Measurements from ENCODE around the gene KREMEN2. TPM values are rescaled to one million over a fixed set of nuclear protein-coding genes. Genes with fewer than 3 reads are reported as not detected.
"Not testable (repeated sequence)": the region's sequence is repeated elsewhere in the genome, so short reads cannot be mapped to it uniquely, and the experiment has no call there.

The KREMEN2 gene
- total RNA-seq, 1 donor from 2014 or later: not detected

DNA sequence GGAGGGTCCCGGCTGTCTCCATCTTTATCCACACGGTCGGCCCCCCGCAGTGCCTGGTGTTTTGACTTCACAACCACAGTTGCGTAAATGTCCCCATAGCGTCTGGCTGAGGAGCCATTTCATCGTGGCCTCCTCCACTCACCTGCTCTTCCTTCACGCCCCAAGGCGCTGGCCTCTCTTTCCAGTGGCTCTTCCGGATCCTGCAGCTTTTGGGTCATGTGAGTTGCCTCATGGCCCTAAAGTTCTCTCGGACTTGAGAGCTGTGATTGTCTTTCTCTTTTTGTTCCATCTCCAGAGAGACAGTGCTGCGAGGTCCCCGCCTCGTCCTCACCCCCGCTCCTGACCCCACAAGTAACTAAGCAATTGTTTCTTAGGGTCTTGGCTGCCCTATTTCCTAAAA is 29.6 kb upstream of the KREMEN2 start:
- Histone ChIP-seq H3K36me3 (peaks cover 73 to 84% of the 10 kb centered on the region in 2 donors), H3K27ac (no peak overlapping the region), H3K9me3 (no peaks in the 10 kb centered on the region), H3K27me3 (no peaks in the 10 kb centered on the region), H3K4me1 (no peaks in the 10 kb centered on the region), H3K4me3 (no peak overlapping the region)
- TF ChIP-seq, protein P1, sequence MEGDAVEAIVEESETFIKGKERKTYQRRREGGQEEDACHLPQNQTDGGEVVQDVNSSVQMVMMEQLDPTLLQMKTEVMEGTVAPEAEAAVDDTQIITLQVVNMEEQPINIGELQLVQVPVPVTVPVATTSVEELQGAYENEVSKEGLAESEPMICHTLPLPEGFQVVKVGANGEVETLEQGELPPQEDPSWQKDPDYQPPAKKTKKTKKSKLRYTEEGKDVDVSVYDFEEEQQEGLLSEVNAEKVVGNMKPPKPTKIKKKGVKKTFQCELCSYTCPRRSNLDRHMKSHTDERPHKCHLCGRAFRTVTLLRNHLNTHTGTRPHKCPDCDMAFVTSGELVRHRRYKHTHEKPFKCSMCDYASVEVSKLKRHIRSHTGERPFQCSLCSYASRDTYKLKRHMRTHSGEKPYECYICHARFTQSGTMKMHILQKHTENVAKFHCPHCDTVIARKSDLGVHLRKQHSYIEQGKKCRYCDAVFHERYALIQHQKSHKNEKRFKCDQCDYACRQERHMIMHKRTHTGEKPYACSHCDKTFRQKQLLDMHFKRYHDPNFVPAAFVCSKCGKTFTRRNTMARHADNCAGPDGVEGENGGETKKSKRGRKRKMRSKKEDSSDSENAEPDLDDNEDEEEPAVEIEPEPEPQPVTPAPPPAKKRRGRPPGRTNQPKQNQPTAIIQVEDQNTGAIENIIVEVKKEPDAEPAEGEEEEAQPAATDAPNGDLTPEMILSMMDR (IDR thresholded peaks at IDR 0.05): no peak
- intact Hi-C loops (cut with DNase I): no loop called here
- no peak for DNase-seq (ENCODE audit: low spot score in 2 of 2)

GRCh38 chr16:2936436-2937011 is 27.6 kb upstream of the KREMEN2 start:
- H3K4me3 ChIP-seq: no peak overlapping the region
- H3K36me3 ChIP-seq: peaks cover 75 to 88% of the 10 kb centered on the region in 2 donors
- intact Hi-C loops (cut with DNase I): no loop called here
- H3K9me3 ChIP-seq: no peaks in the 10 kb centered on the region
- DNase-seq (ENCODE audit: low spot score in 2 of 2): no peak
- no peaks in the 10 kb centered on the region for H3K27me3 ChIP-seq
- TF ChIP-seq, protein P1 (IDR thresholded peaks at IDR 0.05): no peak
- H3K4me1 ChIP-seq: no peaks in the 10 kb centered on the region
- H3K27ac ChIP-seq: no peak overlapping the region

DNA sequence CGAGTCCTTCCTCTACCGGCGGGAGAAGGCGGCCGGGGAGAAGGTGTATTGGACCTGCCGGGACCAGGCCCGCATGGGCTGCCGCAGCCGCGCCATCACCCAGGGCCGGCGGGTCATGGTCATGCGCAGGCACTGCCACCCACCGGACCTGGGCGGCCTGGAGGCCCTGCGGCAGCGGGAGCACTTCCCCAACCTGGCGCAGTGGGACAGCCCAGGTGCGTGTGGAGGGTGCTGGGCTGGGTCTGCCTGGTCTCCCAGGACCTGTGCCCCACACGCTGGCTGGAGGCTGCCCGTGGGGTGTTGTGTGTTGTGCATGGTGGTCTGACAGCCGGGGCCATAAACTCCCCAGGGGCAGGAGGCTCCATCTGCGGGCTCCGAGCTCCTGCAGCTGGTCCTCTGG is 26.9 kb upstream of the KREMEN2 start:
- no peak overlapping the region for H3K27ac ChIP-seq
- peaks cover 80 to 89% of the 10 kb centered on the region in 2 donors for H3K36me3 ChIP-seq
- TF ChIP-seq, protein P1 (IDR thresholded peaks at IDR 0.05): no peak
- DNase-seq (ENCODE audit: low spot score in 2 of 2): no peak
- H3K9me3 ChIP-seq: no peaks in the 10 kb centered on the region
- H3K4me1 ChIP-seq: no peaks in the 10 kb centered on the region
- H3K4me3 ChIP-seq: no peak overlapping the region
- intact Hi-C loops (cut with DNase I): no loop called here
- H3K27me3 ChIP-seq: no peaks in the 10 kb centered on the region

GRCh38 chr16:2938206-2938605 is 25.9 kb upstream of the KREMEN2 start:
- no peak overlapping the region for H3K27ac ChIP-seq
- no peak for DNase-seq (ENCODE audit: low spot score in 2 of 2)
- H3K27me3 ChIP-seq: no peaks in the 10 kb centered on the region
- TF ChIP-seq, protein P1 (IDR thresholded peaks at IDR 0.05): no peak
- intact Hi-C loops (cut with DNase I): no loop called here
- H3K9me3 ChIP-seq: no peaks in the 10 kb centered on the region
- no peak overlapping the region for H3K4me3 ChIP-seq
- H3K4me1 ChIP-seq: no peaks in the 10 kb centered on the region
- H3K36me3 ChIP-seq: peaks cover 75 to 88% of the 10 kb centered on the region in 2 donors

DNA sequence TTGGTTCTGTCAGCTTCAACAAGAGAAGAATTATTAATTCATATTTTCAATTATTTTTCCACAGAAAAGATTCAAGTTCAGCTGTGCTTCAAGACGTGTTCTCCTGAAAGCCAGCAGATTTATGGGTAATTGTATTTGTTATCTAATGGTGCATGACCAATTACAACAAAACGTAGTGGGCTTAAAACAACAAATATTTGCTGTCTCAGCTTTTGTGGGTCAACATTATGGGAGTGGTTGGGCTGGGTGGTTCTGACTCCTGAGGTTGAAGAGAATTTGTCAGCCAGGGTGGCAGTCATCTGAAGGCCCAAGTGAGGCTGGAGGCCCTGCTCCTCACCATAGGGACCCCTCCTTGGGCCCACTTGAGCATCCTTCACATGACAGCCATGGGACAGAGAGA is 24.1 kb upstream of the KREMEN2 start:
- no peaks in the 10 kb centered on the region for H3K4me1 ChIP-seq
- H3K9me3 ChIP-seq: no peaks in the 10 kb centered on the region
- H3K27ac ChIP-seq: no peak overlapping the region
- H3K27me3 ChIP-seq: no peaks in the 10 kb centered on the region
- no peak overlapping the region for H3K4me3 ChIP-seq
- no peak for DNase-seq (ENCODE audit: low spot score in 2 of 2)
- peaks cover 64 to 81% of the 10 kb centered on the region in 2 donors for H3K36me3 ChIP-seq
- intact Hi-C loops (cut with DNase I): no loop called here
- TF ChIP-seq, protein P1 (IDR thresholded peaks at IDR 0.05): no peak

DNA sequence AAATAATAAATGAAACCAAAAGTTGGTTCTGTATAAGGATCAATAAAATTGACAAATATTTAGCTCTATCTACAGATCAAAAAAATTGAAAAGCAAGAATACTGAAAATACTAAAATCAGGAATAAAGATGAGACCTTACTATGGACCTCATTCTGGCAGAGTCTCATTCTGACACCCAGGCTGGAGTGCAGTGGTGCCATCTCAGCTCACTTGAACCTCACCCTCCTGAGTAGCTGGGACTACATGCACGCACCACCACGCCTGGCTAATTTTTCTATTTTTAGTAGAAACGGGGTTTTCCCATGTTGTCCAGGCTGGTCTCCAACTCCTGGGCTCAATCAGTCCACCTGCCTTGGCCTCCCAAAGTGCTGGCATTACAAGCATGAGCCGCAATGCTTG is 22.0 kb upstream of the KREMEN2 start:
- Histone ChIP-seq H3K4me3 (no peak overlapping the region), H3K4me1 (no peaks in the 10 kb centered on the region), H3K27ac (no peak overlapping the region), H3K9me3 (no peaks in the 10 kb centered on the region), H3K36me3 (peaks cover 48 to 60% of the 10 kb centered on the region in 2 donors), H3K27me3 (no peaks in the 10 kb centered on the region)
- DNase-seq (ENCODE audit: low spot score in 2 of 2): no peak
- intact Hi-C loops (cut with DNase I): no loop called here
- TF ChIP-seq, protein P1 (IDR thresholded peaks at IDR 0.05): no peak

DNA sequence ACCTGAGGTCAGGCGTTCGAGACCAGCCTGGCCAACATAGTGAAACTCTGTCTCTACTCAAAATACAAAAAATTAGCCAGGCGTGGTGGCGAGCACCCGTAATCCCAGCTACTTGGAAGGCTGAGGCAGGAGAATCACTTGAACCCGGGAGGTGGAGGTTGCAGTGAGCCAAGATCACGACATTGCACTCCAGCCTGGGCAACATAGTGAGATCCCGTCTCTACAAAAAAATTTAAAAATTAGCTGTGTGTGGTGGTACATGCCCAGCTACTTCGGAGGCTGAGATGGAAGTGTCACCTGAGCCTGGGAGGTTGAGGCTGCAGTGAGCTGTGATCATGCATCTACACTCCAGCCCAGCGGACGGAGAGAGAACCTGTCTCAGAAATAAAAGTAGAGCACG is 20.4 kb upstream of the KREMEN2 start:
- H3K27ac ChIP-seq; intact Hi-C loops (cut with DNase I); DNase-seq (ENCODE audit: low spot score in 2 of 2); H3K4me1 ChIP-seq; H3K9me3 ChIP-seq; H3K27me3 ChIP-seq; H3K4me3 ChIP-seq: not testable (repeated sequence)
- H3K36me3 ChIP-seq: peaks cover 35 to 47% of the 10 kb centered on the region in 2 donors

Measured in ascending aorta (tissue), 2 donors.